NT2/D1 (cell line): ENCODE results near the gene CSNK2A3.

Source experiments
- DNase-seq: peaks from one replicate; pipeline ENCODE4 v3.0.0-alpha.2; 2011; ENCODE audit warnings: low read depth, low spot score
- H3K27me3 ChIP-seq: 2 replicates; pipeline ENCODE4 v1.6.0; 2011; ENCODE audit warnings: mild to moderate bottlenecking; ENCODE audit not compliant: insufficient read length, insufficient read depth
- H3K36me3 ChIP-seq: 2 replicates; pipeline ENCODE4 v1.6.1; 2011; ENCODE audit warnings: mild to moderate bottlenecking, low read length, mixed read lengths; ENCODE audit not compliant: insufficient read depth, insufficient read length
- H3K4me1 ChIP-seq: 2 replicates; pipeline ENCODE4 v1.5.1; 2011; ENCODE audit not compliant: insufficient read depth, insufficient read length
- H3K4me3 ChIP-seq: 2 replicates; pipeline ENCODE4 v1.5.1; 2011; ENCODE audit warnings: low read depth; ENCODE audit not compliant: insufficient read length
- H3K9ac ChIP-seq: 2 replicates; pipeline ENCODE4 v1.6.0; 2011; ENCODE audit warnings: low read depth; ENCODE audit not compliant: insufficient read length
- H3K9me3 ChIP-seq: 2 replicates; pipeline ENCODE4 v1.5.1; 2011; ENCODE audit warnings: mild to moderate bottlenecking, low read length; ENCODE audit not compliant: insufficient read depth
- SUZ12 ChIP-seq: IDR thresholded peaks from 2 replicates; pipeline ENCODE4 v1.6.1; 2011; ENCODE audit not compliant: insufficient read length, insufficient read depth; ENCODE audit errors: extremely low read depth
- YY1 ChIP-seq: IDR thresholded peaks from 2 replicates; pipeline ENCODE4 v1.6.1; 2011; ENCODE audit not compliant: insufficient read length, insufficient read depth
- ZNF274 ChIP-seq: IDR thresholded peaks from 2 replicates; pipeline ENCODE4 v1.6.1; 2011; ENCODE audit warnings: mild to moderate bottlenecking, low read depth, low read length

The CSNK2A3 gene

GRCh38 chr11:11395126-11395525 is 42.1 kb upstream of the CSNK2A3 start:
- Histone ChIP-seq H3K9ac (no peak overlapping the region), H3K36me3 (no peaks in the 10 kb centered on the region), H3K9me3 (no peaks in the 10 kb centered on the region), H3K4me1 (no peaks in the 10 kb centered on the region), H3K4me3 (no peak overlapping the region), H3K27me3 (no peaks in the 10 kb centered on the region)
- DNase-seq: no peak
- no peak for TF ChIP-seq SUZ12
- no peak for TF ChIP-seq YY1
- TF ChIP-seq ZNF274: no peak

DNA sequence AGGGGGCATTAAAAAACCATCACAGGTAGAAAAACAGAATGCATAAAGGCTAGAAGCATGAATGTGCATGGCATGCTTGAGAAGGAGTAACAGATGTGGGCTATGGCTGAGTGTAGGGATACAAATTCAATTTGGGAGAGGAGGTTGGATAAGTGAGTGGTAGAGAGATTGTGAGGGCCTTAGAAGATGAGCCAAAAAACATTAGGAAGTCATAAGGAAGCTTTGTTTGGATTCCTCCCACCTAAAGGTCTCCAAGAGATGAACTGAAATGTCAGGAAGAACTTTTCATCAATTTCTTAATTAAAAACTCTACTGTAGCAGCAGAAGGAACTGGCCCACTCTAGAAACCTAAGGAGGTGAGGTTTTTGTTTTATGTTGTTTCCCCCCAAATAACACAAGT is 41.2 kb upstream of the CSNK2A3 start:
- no peak for DNase-seq
- no peak overlapping the region for H3K4me3 ChIP-seq
- TF ChIP-seq YY1 (no peak), ZNF274 (no peak), SUZ12 (no peak)
- no peaks in the 10 kb centered on the region for H3K36me3 ChIP-seq
- no peaks in the 10 kb centered on the region for H3K4me1 ChIP-seq
- no peaks in the 10 kb centered on the region for H3K27me3 ChIP-seq
- no peak overlapping the region for H3K9ac ChIP-seq
- no peaks in the 10 kb centered on the region for H3K9me3 ChIP-seq

GRCh38 chr11:11391796-11392463 is 38.9 kb upstream of the CSNK2A3 start:
- Histone ChIP-seq H3K4me3 (no peak overlapping the region), H3K4me1 (peaks cover 2% of the 10 kb centered on the region), H3K9ac (no peak overlapping the region), H3K36me3 (no peaks in the 10 kb centered on the region), H3K27me3 (no peaks in the 10 kb centered on the region), H3K9me3 (no peaks in the 10 kb centered on the region)
- no peak for DNase-seq
- TF ChIP-seq SUZ12 (no peak), ZNF274 (no peak), YY1 (no peak)

GRCh38 chr11:11391169-11391568 is 38.1 kb upstream of the CSNK2A3 start:
- DNase-seq: no peak
- no peaks in the 10 kb centered on the region for H3K27me3 ChIP-seq
- no peaks in the 10 kb centered on the region for H3K36me3 ChIP-seq
- no peaks in the 10 kb centered on the region for H3K9me3 ChIP-seq
- no peak overlapping the region for H3K9ac ChIP-seq
- no peak for TF ChIP-seq ZNF274
- TF ChIP-seq YY1: no peak
- no peak for TF ChIP-seq SUZ12
- H3K4me3 ChIP-seq: no peak overlapping the region
- H3K4me1 ChIP-seq: peaks cover 3% of the 10 kb centered on the region

DNA sequence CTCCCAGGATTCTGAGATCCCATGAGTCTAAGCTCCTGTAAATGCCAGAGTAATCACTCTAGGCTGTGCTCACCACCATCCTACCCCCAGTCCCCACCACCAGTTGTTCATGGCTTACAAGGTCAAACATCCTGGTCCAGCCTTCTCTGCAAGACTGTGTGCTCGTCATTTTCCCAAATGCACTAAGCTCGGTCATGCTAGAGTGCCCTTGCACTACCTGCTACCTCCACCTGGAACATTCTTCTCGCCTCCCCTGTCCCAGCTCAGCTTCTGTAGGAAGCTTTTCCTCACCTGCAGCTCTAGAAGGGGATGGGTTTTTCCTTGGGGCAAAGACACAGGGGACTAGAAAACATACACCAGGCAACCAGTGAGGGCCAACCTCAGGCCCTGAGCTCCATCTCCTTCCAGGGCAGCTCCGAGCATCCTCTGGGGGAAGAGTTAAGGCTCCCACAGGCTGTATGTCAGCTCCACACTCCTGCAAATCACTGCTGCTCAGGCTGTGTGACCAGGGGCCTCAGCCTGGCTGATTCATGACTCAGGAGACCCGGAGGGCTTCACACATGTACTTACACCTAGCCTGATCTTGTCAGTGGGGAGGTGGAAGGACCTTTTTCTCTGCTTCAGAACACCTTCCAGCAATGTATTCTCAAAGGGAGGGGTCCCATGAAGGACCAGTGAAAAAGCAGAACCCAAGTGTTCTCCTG is 37.2 kb upstream of the CSNK2A3 start:
- DNase-seq: no peak
- peaks cover 3% of the 10 kb centered on the region for H3K4me1 ChIP-seq
- no peaks in the 10 kb centered on the region for H3K9me3 ChIP-seq
- H3K27me3 ChIP-seq: no peaks in the 10 kb centered on the region
- TF ChIP-seq YY1 (no peak), ZNF274 (no peak), SUZ12 (no peak)
- no peak overlapping the region for H3K4me3 ChIP-seq
- no peaks in the 10 kb centered on the region for H3K36me3 ChIP-seq
- no peak overlapping the region for H3K9ac ChIP-seq

DNA sequence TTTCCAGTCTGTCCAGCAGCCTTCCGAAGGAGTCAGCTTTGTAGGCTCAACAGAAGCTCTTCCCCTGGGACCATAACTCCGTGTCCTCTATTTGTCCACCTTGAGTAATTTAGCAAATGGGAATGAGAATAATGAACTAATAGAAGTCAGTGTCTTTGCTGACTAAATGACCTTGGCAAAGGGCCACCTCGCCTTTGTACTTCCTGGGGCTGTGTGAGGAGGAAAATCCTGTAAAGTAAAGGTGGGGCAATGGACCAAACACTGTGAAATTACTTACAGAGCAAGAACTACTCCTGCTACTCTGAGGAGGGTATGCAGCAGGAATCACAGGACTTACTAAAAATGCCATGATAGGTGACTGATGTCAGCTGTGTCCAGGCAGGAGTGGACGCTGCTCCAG is 36.2 kb upstream of the CSNK2A3 start:
- H3K36me3 ChIP-seq: no peaks in the 10 kb centered on the region
- H3K4me1 ChIP-seq: peaks cover 3% of the 10 kb centered on the region
- no peak overlapping the region for H3K9ac ChIP-seq
- no peak for TF ChIP-seq YY1
- no peak for TF ChIP-seq SUZ12
- no peak for TF ChIP-seq ZNF274
- H3K4me3 ChIP-seq: no peak overlapping the region
- no peaks in the 10 kb centered on the region for H3K27me3 ChIP-seq
- no peaks in the 10 kb centered on the region for H3K9me3 ChIP-seq
- no peak for DNase-seq

- peaks cover 3% of the 10 kb centered on the region for H3K4me1 ChIP-seq
- TF ChIP-seq YY1 (no peak), ZNF274 (no peak), SUZ12 (no peak)
- no peak overlapping the region for H3K9ac ChIP-seq
- no peak overlapping the region for H3K4me3 ChIP-seq
- H3K36me3 ChIP-seq: no peaks in the 10 kb centered on the region
- DNase-seq: no peak
- no peaks in the 10 kb centered on the region for H3K9me3 ChIP-seq
- H3K27me3 ChIP-seq: no peaks in the 10 kb centered on the region
Measured at GRCh38 chr11:11387622-11388305, 34.7 kb upstream of the CSNK2A3 start.
